ENCODE measurements around the gene MAGOH. TPM values are rescaled to one million over a fixed set of nuclear protein-coding genes. Genes with fewer than 3 reads are reported as not detected.
A peak's percentile ranks its signal among the peaks of the same experiment; 100 is the strongest.

Gene MAGOH
- total and polyA plus RNA-seq, 2 of the 13 experiments (the other 11 are each of a cell fraction or from before 2014, with no cell fraction given), result 24.1 to 87.0 TPM

GRCh38 chr1:53195246-53196016, 42.9 kb downstream of the MAGOH start (continued):
- TF ChIP-seq KIAA2018 (CRISPR knock-in tag; IDR thresholded peaks at IDR 0.05; ENCODE audit: borderline replicate concordance), result no peak
- TF ChIP-seq RFX1 (IDR thresholded peaks at IDR 0.05), result no peak
- 0 out of 2 replicates have a peak, but pooled peaks have one; percentile 38 for TF ChIP-seq ZNF605 (CRISPR knock-in tag; IDR thresholded peaks at IDR 0.05)
- TF ChIP-seq ARNTL (CRISPR knock-in tag; IDR thresholded peaks at IDR 0.05), result no peak
- TF ChIP-seq KAT2B (IDR thresholded peaks at IDR 0.05; ENCODE audit: borderline replicate concordance, low read depth, low read length), result no peak
- TF ChIP-seq ZNF256 (CRISPR knock-in tag; conservative IDR thresholded peaks at IDR 0.05), result no peak
- TF ChIP-seq, protein P1, sequence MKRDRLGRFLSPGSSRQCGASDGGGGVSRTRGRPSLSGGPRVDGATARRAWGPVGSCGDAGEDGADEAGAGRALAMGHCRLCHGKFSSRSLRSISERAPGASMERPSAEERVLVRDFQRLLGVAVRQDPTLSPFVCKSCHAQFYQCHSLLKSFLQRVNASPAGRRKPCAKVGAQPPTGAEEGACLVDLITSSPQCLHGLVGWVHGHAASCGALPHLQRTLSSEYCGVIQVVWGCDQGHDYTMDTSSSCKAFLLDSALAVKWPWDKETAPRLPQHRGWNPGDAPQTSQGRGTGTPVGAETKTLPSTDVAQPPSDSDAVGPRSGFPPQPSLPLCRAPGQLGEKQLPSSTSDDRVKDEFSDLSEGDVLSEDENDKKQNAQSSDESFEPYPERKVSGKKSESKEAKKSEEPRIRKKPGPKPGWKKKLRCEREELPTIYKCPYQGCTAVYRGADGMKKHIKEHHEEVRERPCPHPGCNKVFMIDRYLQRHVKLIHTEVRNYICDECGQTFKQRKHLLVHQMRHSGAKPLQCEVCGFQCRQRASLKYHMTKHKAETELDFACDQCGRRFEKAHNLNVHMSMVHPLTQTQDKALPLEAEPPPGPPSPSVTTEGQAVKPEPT (CRISPR knock-in tag; IDR thresholded peaks at IDR 0.05; ENCODE audit: low read depth), result no peak
- TF ChIP-seq ZNF776 (CRISPR knock-in tag; IDR thresholded peaks at IDR 0.05), result no peak
- TF ChIP-seq ZNF75D (CRISPR knock-in tag; IDR thresholded peaks at IDR 0.05; ENCODE audit: borderline replicate concordance), result no peak
- TF ChIP-seq ZNF567 (CRISPR knock-in tag; IDR thresholded peaks at IDR 0.05; ENCODE audit: borderline replicate concordance), result no peak
- no peak for TF ChIP-seq ZNF30 (CRISPR knock-in tag; IDR thresholded peaks at IDR 0.05)
- no peak for TF ChIP-seq HMG20A (CRISPR knock-in tag; IDR thresholded peaks at IDR 0.05; ENCODE audit: borderline replicate concordance)
- 0 out of 2 replicates have a peak, but pooled peaks have one; percentile 37 for TF ChIP-seq KLF12 (CRISPR knock-in tag; IDR thresholded peaks at IDR 0.05; ENCODE audit: borderline replicate concordance)
- no peak for TF ChIP-seq ELF4 (CRISPR knock-in tag; IDR thresholded peaks at IDR 0.05; ENCODE audit: borderline replicate concordance)

All from HepG2 (cell line).